D721Med (cell line): ENCODE measurements around the gene SFXN1.

Source experiments
- DNase-seq: peaks from one replicate; pipeline ENCODE4 v3.0.0; 2011; ENCODE audit warnings: low spot score; ENCODE audit not compliant: insufficient read length
- FAIRE-seq: peaks from 2 replicates; lab custom pipeline; 2011; peaks lifted over from hg19 to GRCh38; lab: Jason Lieb, UNC
- TF ChIP-seq, protein P1 (sequence below): IDR thresholded peaks from 2 replicates; pipeline ENCODE4 v1.5.1; 2012; ENCODE audit warnings: mild to moderate bottlenecking, control low read depth; ENCODE audit not compliant: insufficient read depth; ENCODE audit errors: missing control alignments

Gene SFXN1

GRCh38 chr5:175460126-175460525 is 18.2 kb upstream of the SFXN1 start:
- FAIRE-seq = peak; percentile 29
- DNase-seq = no peak
- TF ChIP-seq, protein P1, sequence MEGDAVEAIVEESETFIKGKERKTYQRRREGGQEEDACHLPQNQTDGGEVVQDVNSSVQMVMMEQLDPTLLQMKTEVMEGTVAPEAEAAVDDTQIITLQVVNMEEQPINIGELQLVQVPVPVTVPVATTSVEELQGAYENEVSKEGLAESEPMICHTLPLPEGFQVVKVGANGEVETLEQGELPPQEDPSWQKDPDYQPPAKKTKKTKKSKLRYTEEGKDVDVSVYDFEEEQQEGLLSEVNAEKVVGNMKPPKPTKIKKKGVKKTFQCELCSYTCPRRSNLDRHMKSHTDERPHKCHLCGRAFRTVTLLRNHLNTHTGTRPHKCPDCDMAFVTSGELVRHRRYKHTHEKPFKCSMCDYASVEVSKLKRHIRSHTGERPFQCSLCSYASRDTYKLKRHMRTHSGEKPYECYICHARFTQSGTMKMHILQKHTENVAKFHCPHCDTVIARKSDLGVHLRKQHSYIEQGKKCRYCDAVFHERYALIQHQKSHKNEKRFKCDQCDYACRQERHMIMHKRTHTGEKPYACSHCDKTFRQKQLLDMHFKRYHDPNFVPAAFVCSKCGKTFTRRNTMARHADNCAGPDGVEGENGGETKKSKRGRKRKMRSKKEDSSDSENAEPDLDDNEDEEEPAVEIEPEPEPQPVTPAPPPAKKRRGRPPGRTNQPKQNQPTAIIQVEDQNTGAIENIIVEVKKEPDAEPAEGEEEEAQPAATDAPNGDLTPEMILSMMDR = peak; percentile 61

- FAIRE-seq (no peak), DNase-seq (no peak)
- TF ChIP-seq, protein P1 = no peak
Observed at GRCh38 chr5:175460552-175460951, 17.8 kb upstream of the SFXN1 start.

DNA sequence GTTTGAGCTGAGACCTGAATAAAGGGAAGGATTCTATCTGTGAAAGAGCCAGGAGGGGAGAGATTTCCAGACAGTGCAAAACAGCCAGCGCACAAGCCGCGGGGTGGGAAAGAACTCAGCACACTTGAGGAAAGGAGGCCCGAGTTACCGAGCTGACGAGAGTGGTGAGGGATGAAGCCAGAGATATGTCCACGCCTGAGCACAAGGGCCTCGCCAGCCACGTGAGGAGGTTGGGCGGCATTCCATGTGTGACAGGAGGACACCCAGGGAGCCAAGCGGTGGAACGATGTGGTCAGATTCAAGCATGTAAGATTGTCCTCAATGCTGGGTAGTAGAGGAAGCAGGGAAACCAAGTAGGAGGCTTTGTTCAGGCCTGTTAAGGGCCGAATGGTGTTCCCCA is 17.0 kb upstream of the SFXN1 start:
- TF ChIP-seq, protein P1 = no peak
- DNase-seq = no peak
- FAIRE-seq = no peak

- DNase-seq = no peak
- TF ChIP-seq, protein P1 = no peak
- FAIRE-seq = no peak
Observed at GRCh38 chr5:175463641-175464040, 14.7 kb upstream of the SFXN1 start.

GRCh38 chr5:175464074-175464941 is 14.1 kb upstream of the SFXN1 start:
- DNase-seq = no peak
- peak; percentile 29 for FAIRE-seq
- TF ChIP-seq, protein P1 = peak; percentile 75

DNA sequence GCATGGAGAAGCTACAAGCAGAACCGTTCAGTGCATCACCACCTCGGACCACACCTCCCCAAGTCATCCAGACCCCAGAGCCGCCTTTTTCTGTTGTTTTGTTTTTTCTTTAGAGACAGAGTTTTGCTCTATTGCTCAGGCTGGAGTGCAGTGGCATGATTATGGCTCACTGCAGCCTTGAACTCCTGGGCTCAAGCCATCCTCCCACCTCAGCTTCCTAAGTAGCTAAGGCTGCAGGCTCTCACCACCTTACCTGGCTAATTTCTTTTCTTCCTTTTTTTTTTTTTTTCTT is 13.5 kb upstream of the SFXN1 start:
- TF ChIP-seq, protein P1 = no peak
- FAIRE-seq = no peak

GRCh38 chr5:175465282-175465681 is 13.1 kb upstream of the SFXN1 start:
- DNase-seq (no peak), FAIRE-seq (no peak)
- TF ChIP-seq, protein P1 = no peak

More for the DNA sequence above, 13.5 kb upstream of the SFXN1 start:
- no peak for DNase-seq
